Measurements from ENCODE around the gene TRIO. TPM values are rescaled to one million over a fixed set of nuclear protein-coding genes. Genes with fewer than 3 reads are reported as not detected.

The TRIO gene
- polyA plus RNA-seq, 1 donor from 2014 or later = 8.5 TPM

DNA sequence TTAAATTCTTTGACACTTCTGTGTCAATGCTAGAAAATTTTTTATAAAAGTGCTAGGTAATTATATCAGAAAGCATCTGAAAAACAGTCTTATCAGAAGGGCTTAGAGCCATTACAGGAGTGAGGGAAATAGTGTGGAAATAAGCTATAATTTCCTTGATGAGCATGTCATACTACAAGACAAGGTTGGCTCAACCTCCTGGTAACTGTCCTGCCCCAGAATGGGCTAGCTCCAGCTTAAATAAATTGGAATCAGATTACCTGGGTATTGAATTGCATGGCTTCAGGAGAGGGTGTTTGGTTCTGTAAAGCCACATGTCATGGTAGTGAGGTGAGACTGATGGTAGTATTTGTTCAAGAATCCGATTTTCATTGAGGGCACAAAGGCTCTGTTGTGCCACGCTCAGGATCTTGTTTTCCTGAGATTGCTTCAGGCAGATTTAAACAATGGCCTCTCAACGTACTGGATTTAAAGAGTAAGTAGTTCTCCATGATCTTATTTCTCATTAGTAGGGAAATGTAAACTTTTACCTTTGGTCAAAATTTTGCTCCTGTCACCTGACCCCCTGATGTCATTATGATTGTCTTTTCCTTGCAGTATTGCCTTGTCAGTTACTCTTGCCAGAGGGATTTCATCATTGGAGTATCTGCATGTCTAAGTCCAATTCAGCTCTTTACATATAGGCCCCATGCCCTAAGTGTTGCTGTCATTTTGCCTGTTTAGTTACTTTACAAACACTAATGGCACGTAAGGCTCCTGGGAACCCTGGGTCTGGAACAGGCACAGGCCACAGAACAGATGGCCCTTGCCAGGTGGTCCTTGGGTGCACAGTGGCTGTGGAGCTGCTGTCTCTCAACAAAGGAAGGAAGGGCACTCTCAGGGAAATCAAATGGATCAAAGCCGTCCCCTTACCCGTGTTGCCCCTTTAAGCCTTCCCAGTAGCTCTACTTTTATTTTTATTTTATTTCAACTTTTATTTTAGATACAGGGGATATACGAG is 21.3 kb downstream of the TRIO start:
- Mint-ChIP-seq H3K4me3 (no peak overlapping the region), H3K9me3 (peaks cover 0 to 7% (median 2%) of the 10 kb centered on the region in 3 donors), H3K4me1 (peaks cover 45 to 64% (median 62%) of the 10 kb centered on the region in 3 donors), H3K36me3 (no peaks in the 10 kb centered on the region), H3K27me3 (no peaks in the 10 kb centered on the region), H3K27ac (no peak overlapping the region)

DNA sequence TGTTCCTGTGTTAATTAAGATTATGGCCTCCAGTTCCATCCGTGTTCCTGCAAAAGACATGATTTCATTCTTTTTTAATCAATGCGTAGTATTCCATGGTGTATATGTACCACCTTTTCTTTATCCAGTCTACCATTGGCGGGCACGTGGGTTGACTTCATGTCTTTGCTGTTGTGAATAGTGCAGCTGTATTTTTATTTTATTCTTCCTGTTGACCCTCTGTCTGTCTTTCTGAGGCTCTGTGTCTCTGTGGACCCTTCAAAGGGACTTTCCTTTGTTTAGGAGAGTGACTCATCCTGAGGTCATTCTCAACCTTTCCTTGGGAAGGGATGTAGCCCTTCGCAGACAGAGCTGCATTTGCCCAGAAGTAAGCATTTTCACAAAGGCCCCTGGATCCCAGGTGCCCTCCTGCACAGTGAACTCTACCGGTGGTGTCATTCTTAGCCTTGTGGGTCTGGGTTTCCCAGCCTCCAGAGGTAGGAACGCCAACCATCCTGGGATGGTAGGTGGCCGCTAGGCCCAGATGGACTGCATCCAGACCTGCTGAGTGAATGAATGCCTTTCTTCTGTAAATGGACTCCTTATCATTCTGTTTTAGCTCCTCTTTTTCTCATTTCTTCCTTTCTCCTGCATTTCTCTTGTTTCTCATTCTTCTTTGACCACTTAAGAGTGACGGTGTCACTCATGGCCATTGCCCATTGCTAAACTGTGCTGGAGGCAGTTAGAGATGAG is 22.4 kb downstream of the TRIO start:
- H3K4me1 Mint-ChIP-seq = peaks cover 39 to 61% (median 58%) of the 10 kb centered on the region in 3 donors
- H3K9me3 Mint-ChIP-seq = peaks cover 0 to 7% (median 2%) of the 10 kb centered on the region in 3 donors
- no peaks in the 10 kb centered on the region for H3K27me3 Mint-ChIP-seq
- H3K27ac Mint-ChIP-seq = peak overlapping the region in 1 of 3 donors; percentile 50
- no peaks in the 10 kb centered on the region for H3K36me3 Mint-ChIP-seq
- H3K4me3 Mint-ChIP-seq = no peak overlapping the region

DNA sequence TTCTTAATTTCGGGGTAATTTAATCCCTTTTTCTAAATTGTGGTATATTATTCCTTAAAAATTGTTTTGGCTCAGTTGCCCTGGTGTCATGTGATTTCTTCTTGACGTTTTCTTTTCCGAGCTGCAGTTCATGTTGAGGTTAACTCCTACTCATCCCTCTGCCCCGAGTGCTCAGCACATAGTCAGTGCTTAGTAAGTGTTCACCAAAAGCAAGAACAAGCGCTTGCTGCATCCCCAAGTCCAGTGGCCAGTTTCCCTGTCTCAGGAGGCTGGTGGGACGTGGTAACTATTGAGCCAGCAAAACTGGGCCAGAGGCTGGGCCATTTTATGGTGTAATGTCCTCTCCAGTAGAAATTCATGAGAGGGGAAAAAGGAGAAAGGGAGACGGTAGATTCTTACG is 23.3 kb downstream of the TRIO start:
- Mint-ChIP-seq H3K4me3 (peak overlapping the region in 3 of 4 donors; percentile 40 to 89 (median 61)), H3K9me3 (peaks cover 0 to 7% (median 2%) of the 10 kb centered on the region in 3 donors), H3K27ac (peak overlapping the region in 2 of 3 donors; percentile 20 to 92), H3K4me1 (peaks cover 40 to 61% (median 51%) of the 10 kb centered on the region in 3 donors), H3K27me3 (no peaks in the 10 kb centered on the region), H3K36me3 (no peaks in the 10 kb centered on the region)

DNA sequence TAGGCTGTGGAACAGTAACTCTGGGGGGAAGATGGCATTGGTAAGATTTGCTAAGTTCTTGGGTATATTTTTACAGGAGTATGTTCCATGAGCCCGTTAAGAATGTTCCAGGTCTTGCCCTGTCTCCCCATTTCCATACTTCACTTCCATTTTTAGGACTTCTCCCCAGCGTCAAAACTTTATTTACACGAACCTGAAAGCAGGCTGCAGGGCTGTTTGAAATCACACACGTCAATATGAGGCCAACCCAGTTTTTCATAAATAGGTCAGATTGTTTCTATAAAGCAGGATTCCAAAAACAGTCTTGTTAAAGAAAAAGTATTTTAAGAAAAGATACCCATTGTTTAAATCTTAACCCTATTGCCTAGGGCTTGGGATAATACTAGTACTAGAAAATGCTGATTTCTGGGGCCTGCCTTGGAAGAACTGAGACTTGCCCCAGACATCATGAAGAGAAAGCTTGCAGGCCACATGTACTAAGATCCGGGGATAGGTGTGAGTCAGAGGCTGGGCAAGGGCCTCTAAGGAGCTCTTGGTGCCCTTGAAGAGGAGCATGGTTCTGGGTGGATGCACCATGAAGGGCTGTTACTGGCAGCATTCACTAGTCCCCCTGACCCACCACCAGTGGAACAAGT is 24.2 kb downstream of the TRIO start:
- Mint-ChIP-seq H3K4me1 (peaks cover 44 to 64% (median 54%) of the 10 kb centered on the region in 3 donors), H3K27ac (peak overlapping the region; percentile 59 to 96 (median 92)), H3K27me3 (no peaks in the 10 kb centered on the region), H3K9me3 (peaks cover 0 to 7% (median 2%) of the 10 kb centered on the region in 3 donors), H3K4me3 (peak overlapping the region in 3 of 4 donors; percentile 89 to 96 (median 92)), H3K36me3 (peaks cover 3% of the 10 kb centered on the region)

DNA sequence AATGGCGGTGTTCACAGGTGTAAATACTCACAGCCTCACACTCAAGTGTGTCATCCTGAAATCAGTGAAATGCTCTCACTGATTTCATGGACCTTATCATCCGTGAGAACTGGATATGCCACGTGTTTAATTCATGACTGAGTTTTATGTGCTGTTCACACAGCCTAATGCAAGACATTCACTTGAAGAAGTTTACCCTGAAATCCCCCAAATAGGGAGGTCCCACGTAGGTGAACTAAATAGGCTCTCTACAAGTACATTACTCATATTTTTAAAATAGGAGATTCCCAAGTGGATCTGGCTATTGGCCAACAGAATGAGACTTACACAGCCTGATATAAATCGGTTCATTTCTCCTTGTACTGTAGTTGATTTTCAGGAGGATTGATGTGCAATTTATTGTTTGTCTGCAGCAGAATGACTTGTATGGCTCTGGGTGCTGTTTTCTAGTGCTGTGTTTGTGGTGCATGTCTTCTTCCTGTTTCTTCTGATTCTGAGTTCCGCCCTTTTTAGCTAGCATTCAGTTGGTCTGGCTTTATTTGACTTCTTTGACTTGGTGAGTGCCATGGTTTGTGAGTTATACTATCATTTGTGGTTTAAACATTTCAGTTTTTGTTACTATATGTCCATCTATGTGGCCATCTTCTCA is 25.1 kb downstream of the TRIO start:
- H3K4me1 Mint-ChIP-seq = peaks cover 47 to 71% (median 60%) of the 10 kb centered on the region in 3 donors
- peak overlapping the region; percentile 89 to 96 (median 92) for H3K4me3 Mint-ChIP-seq
- peaks cover 0 to 7% (median 2%) of the 10 kb centered on the region in 3 donors for H3K9me3 Mint-ChIP-seq
- no peaks in the 10 kb centered on the region for H3K27me3 Mint-ChIP-seq
- peaks cover 5% of the 10 kb centered on the region for H3K36me3 Mint-ChIP-seq
- H3K27ac Mint-ChIP-seq = peak overlapping the region; percentile 59 to 96 (median 92)

GRCh38 chr5:14168793-14169262 is 25.7 kb downstream of the TRIO start:
- peaks cover 0 to 7% (median 1%) of the 10 kb centered on the region in 3 donors for H3K9me3 Mint-ChIP-seq
- peak overlapping the region; percentile 59 to 96 (median 92) for H3K27ac Mint-ChIP-seq
- peak overlapping the region; percentile 89 to 96 (median 92) for H3K4me3 Mint-ChIP-seq
- no peaks in the 10 kb centered on the region for H3K27me3 Mint-ChIP-seq
- peaks cover 5% of the 10 kb centered on the region for H3K36me3 Mint-ChIP-seq
- H3K4me1 Mint-ChIP-seq = peaks cover 53 to 76% (median 66%) of the 10 kb centered on the region in 3 donors

DNA sequence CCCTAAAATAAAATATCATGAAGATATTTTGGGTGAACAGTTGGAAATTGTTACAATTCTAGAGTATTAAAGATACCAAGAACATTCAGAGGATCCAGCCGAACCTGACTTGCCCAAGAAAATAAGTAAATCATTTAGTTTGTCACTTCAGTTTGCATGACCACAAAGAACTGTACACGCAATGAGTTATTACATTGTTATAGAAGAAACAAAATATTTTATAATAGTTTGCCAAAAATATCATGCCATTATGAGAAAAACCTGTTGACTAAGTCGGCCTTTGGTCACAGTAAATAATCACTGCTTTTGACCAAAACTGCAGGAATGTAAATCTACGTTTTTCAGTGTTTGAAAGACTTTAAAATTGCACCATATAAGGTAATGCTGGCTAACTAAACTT is 27.9 kb downstream of the TRIO start:
- no peaks in the 10 kb centered on the region for H3K27me3 Mint-ChIP-seq
- H3K4me3 Mint-ChIP-seq = peak overlapping the region; percentile 65 to 88 (median 74)
- H3K4me1 Mint-ChIP-seq = peaks cover 60 to 78% (median 75%) of the 10 kb centered on the region in 3 donors
- H3K27ac Mint-ChIP-seq = peak overlapping the region in 2 of 3 donors; percentile 22 to 89
- peaks cover 5% of the 10 kb centered on the region for H3K36me3 Mint-ChIP-seq
- no peaks in the 10 kb centered on the region for H3K9me3 Mint-ChIP-seq

DNA sequence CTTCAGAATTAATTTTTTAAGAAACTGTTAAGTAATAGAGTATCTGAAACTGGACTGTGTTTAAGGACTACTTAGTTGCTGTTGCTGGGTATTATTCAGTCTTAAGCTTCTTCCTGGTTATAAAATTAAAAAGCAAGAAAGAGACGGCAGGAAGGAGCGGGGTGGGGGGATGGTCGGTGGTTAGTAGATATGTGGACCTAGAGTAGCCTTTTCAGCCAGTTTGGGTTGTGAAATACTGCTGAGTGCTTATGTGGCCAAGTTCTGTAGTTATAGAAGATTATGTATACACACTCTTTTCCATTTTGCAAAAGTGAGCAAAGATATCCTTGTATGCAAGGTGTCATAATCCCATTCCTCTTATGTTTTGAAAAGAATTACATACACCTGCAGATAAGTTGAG is 28.5 kb downstream of the TRIO start:
- H3K27ac Mint-ChIP-seq = peak overlapping the region; percentile 22 to 89 (median 74)
- H3K9me3 Mint-ChIP-seq = no peaks in the 10 kb centered on the region
- peaks cover 5% of the 10 kb centered on the region for H3K36me3 Mint-ChIP-seq
- no peaks in the 10 kb centered on the region for H3K27me3 Mint-ChIP-seq
- peak overlapping the region; percentile 65 to 88 (median 74) for H3K4me3 Mint-ChIP-seq
- H3K4me1 Mint-ChIP-seq = peaks cover 60 to 73% (median 69%) of the 10 kb centered on the region in 3 donors

- H3K36me3 Mint-ChIP-seq = peaks cover 5% of the 10 kb centered on the region
- H3K27me3 Mint-ChIP-seq = no peaks in the 10 kb centered on the region
- H3K27ac Mint-ChIP-seq = peak overlapping the region; percentile 22 to 89 (median 79)
- H3K4me1 Mint-ChIP-seq = peaks cover 58 to 69% (median 66%) of the 10 kb centered on the region in 3 donors
- no peaks in the 10 kb centered on the region for H3K9me3 Mint-ChIP-seq
- H3K4me3 Mint-ChIP-seq = peak overlapping the region; percentile 65 to 88 (median 74)
Measured at GRCh38 chr5:14172149-14172795, 29.1 kb downstream of the TRIO start.

DNA sequence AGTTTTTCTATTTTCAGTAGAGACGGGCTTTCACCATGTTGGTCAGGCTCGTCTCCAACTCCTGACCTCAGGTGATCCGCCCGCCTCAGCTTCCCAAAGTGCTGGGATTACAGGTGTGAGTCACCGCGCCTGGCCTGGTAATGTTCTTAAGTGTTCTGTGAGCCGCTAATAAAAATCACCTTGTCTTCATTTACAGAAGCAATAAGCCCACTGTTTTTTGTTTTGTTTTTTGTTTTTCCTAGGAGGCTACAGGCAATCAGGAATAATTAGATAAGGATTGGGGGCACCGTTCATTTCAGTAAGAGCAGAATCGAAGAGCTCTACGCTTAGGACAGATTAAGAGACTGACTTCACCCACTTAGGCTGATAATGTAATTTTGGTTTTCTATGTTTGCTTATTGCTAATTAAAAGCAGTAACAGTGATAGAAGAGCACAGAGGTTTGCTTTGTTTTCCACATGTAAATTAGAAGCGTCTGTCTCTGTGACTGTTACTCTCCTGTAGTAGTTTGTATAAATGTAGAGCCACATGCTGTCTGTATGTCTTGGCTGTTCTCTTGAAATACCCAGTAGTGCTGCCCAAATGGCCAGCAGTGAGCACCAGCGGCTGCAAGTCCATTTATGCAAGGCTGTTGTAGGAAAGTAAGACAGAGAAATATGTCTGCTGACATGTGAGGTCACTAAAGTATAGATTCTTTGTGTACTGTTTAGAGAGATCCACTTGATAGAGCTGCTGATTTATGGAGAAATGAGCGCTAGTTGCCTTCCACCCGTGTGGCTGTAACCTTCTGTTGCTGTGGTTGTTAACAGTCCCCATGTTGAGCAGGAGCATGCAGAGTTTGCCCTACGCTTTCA is 30.5 kb downstream of the TRIO start:
- Mint-ChIP-seq H3K27me3 (no peaks in the 10 kb centered on the region), H3K9me3 (no peaks in the 10 kb centered on the region), H3K27ac (peak overlapping the region; percentile 32 to 92 (median 48)), H3K36me3 (peaks cover 5% of the 10 kb centered on the region), H3K4me1 (peaks cover 55 to 68% (median 63%) of the 10 kb centered on the region in 3 donors), H3K4me3 (peak overlapping the region; percentile 65 to 92 (median 80))

DNA sequence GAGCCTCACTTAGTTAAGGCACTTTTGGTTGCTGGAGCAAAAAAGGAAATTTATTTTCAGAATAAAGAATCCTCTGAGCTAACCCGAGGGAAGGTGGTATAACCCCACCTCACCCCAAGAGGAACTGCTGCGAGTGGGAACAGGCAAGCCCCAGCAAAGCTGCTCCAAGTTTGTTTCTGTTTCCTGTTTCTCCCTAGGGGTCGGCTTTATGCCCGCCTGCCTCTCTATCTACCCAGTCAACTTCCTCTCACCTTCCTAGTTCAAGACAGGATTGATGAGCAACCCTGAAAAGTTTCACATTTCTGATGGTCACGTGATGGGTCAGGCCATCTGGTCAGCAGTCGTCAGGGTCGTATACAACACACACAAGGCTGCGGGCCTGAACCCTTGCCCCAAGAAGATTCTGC is 31.1 kb downstream of the TRIO start:
- peaks cover 50 to 62% (median 59%) of the 10 kb centered on the region in 3 donors for H3K4me1 Mint-ChIP-seq
- no peaks in the 10 kb centered on the region for H3K9me3 Mint-ChIP-seq
- H3K27me3 Mint-ChIP-seq = no peaks in the 10 kb centered on the region
- H3K4me3 Mint-ChIP-seq = peak overlapping the region; percentile 65 to 92 (median 80)
- peak overlapping the region; percentile 48 to 92 (median 71) for H3K27ac Mint-ChIP-seq
- peaks cover 5% of the 10 kb centered on the region for H3K36me3 Mint-ChIP-seq

GRCh38 chr5:14175381-14175780 is 32.2 kb downstream of the TRIO start:
- H3K9me3 Mint-ChIP-seq = no peaks in the 10 kb centered on the region
- H3K4me1 Mint-ChIP-seq = peaks cover 48 to 55% (median 54%) of the 10 kb centered on the region in 3 donors
- no peaks in the 10 kb centered on the region for H3K27me3 Mint-ChIP-seq
- peaks cover 5% of the 10 kb centered on the region for H3K36me3 Mint-ChIP-seq
- H3K4me3 Mint-ChIP-seq = peak overlapping the region in 1 of 4 donors; percentile 9
- H3K27ac Mint-ChIP-seq = no peak overlapping the region

DNA sequence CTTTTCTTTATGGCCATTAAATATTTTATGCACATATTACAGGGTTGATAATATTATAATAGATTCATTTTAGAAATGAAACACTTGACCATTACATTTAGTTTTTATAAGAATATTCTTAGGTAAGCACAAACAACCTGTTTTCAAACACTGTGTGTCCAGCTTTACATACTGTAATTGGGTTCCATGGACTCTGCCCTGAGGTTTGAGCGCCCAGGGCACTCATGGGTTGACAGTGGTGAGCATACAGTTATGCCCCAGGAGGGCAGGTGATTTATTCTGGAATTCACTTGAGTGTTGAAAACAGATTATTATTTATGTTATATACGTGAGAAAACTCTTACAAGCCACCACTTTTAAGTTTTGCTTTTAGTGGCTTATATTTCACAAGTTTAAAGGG is 33.7 kb downstream of the TRIO start:
- Mint-ChIP-seq H3K27me3 (no peaks in the 10 kb centered on the region), H3K4me1 (peaks cover 43 to 53% (median 50%) of the 10 kb centered on the region in 3 donors), H3K27ac (peak overlapping the region in 1 of 3 donors; percentile 41), H3K9me3 (no peaks in the 10 kb centered on the region), H3K36me3 (peaks cover 5% of the 10 kb centered on the region), H3K4me3 (no peak overlapping the region)

All from IgD-negative memory B cell (primary cell).